ENCODE measurements around the gene HIP1.
"Not testable (repeated sequence)": the region's sequence is repeated elsewhere in the genome, so short reads cannot be mapped to it uniquely, and the experiment has no call there.

Gene HIP1

DNA sequence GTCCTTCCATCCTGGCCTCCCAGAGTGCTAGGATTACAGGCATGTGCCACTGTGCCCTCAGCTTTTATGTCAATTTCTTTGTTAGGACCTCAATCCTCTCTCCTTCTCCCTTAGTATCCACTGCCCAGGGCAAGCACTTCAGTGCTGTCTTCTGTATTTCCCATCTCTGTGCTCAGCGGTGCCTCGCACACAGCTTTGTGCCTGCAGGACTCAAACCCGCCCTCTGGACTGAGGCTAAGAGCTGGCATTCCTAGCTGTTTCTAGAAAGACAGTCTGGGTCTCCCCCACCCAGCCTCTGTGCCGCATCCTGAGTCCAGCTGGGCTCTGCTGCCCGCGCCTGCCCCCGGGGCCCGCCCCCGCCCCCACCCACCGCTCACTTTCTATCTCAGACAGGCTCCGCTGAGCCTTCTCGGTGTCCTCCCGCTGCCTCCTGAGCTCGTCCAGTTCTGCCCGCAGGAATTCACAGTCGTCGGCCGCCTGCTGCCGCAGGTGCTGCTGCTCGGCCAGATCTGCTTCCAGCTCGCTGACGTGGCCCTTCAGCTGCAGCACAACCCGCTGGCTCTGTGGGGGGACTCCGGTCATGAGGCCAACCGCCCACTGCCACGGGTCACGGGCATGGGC lies 179.3 kb downstream of the HIP1 start:
- Histone ChIP-seq H3K79me2 (ENCODE audit: insufficient read depth, low read length) (no peaks in the 10 kb centered on the region), H2AFZ (ENCODE audit: low read length) (no peak overlapping the region), H3K27me3 (ENCODE audit: insufficient read depth, low read length) (peaks cover 12% of the 10 kb centered on the region; the same call in 1 of the 2 replicates), H3K36me3 (ENCODE audit: insufficient read depth, low read length) (no peaks in the 10 kb centered on the region; the same call in 1 of the 2 replicates), H3K4me2 (ENCODE audit: low read length) (no peak overlapping the region), H3K9ac (ENCODE audit: low read length) (no peak overlapping the region), H3K4me1 (ENCODE audit: insufficient read depth, low read length, severe bottlenecking) (no peaks in the 10 kb centered on the region), H3K4me3 (ENCODE audit: low read depth, low read length, poor library complexity, severe bottlenecking) (no peak overlapping the region), H4K20me1 (ENCODE audit: insufficient read depth, low read length) (no peaks in the 10 kb centered on the region), H3K9me3 (ENCODE audit: low read length) (peaks cover 4% of the 10 kb centered on the region; the same call in 1 of the 2 replicates), H3K9me2 (ENCODE audit: low read depth, low read length) (no peaks in the 10 kb centered on the region), H3K27ac (ENCODE audit: low read depth, low read length, poor library complexity, severe bottlenecking) (no peak overlapping the region), H3F3A (ENCODE audit: insufficient read depth, low read length) (no peaks in the 10 kb centered on the region)
- TF ChIP-seq, protein P1, sequence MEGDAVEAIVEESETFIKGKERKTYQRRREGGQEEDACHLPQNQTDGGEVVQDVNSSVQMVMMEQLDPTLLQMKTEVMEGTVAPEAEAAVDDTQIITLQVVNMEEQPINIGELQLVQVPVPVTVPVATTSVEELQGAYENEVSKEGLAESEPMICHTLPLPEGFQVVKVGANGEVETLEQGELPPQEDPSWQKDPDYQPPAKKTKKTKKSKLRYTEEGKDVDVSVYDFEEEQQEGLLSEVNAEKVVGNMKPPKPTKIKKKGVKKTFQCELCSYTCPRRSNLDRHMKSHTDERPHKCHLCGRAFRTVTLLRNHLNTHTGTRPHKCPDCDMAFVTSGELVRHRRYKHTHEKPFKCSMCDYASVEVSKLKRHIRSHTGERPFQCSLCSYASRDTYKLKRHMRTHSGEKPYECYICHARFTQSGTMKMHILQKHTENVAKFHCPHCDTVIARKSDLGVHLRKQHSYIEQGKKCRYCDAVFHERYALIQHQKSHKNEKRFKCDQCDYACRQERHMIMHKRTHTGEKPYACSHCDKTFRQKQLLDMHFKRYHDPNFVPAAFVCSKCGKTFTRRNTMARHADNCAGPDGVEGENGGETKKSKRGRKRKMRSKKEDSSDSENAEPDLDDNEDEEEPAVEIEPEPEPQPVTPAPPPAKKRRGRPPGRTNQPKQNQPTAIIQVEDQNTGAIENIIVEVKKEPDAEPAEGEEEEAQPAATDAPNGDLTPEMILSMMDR (IDR thresholded peaks at IDR 0.05; ENCODE audit: low read length), result no peak
- TF ChIP-seq EZH2 (IDR thresholded peaks at IDR 0.05; ENCODE audit: borderline replicate concordance, low read length), result no peak

DNA sequence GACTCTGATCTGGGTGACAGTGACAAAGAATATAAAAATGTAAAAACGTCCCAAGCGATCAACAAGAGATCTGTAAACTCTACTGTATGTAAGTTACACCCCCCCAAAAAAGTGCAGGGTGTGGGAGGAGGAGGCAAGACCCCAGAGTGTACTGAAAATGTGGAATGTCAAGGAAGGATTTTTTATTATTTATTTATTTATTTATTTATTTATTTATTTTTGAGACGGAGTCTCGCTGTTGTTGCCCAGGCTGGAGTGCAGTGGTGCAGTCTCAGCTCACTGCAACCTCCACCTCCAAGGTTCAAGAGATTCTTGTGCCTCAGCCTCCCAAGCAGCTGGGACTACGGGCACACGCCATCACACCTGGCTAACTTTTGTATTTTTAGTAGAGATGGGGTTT lies 181.9 kb downstream of the HIP1 start:
- H3K27ac ChIP-seq (ENCODE audit: low read depth, low read length, poor library complexity, severe bottlenecking); H3K79me2 ChIP-seq (ENCODE audit: insufficient read depth, low read length); H3K9me3 ChIP-seq (ENCODE audit: low read length); H3K4me3 ChIP-seq (ENCODE audit: low read depth, low read length, poor library complexity, severe bottlenecking); H3K9ac ChIP-seq (ENCODE audit: low read length); H3K9me2 ChIP-seq (ENCODE audit: low read depth, low read length); H2AFZ ChIP-seq (ENCODE audit: low read length); H3K4me1 ChIP-seq (ENCODE audit: insufficient read depth, low read length, severe bottlenecking); H3K4me2 ChIP-seq (ENCODE audit: low read length); H3K27me3 ChIP-seq (ENCODE audit: insufficient read depth, low read length); H3K36me3 ChIP-seq (ENCODE audit: insufficient read depth, low read length); H4K20me1 ChIP-seq (ENCODE audit: insufficient read depth, low read length); H3F3A ChIP-seq (ENCODE audit: insufficient read depth, low read length): not testable (repeated sequence)

DNA sequence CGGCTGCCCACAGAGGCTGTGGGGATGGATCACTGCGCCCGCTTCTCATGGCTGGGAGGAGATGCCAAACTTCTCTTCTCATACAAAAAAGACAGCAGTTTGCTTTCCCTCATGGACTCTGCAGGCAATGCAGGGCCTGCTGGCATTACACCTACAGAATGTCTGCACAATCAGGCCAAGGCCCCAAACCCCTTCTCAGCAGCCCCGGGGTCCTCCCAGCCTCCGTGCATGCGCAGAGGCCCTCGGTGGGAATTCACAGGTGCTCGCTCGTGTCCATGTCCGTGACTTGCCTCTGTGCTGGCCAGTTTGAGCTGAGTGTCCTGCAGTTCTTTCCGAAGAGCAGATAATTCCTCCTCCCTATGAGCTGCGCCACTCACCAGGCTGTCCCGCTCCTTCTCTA lies 183.0 kb downstream of the HIP1 start:
- no peaks in the 10 kb centered on the region for H4K20me1 ChIP-seq (ENCODE audit: insufficient read depth, low read length)
- peaks cover 4% of the 10 kb centered on the region; the same call in 1 of the 2 replicates for H3K27me3 ChIP-seq (ENCODE audit: insufficient read depth, low read length)
- H2AFZ ChIP-seq (ENCODE audit: low read length), result no peak overlapping the region
- TF ChIP-seq EZH2 (IDR thresholded peaks at IDR 0.05; ENCODE audit: borderline replicate concordance, low read length), result no peak
- TF ChIP-seq, protein P1 (IDR thresholded peaks at IDR 0.05; ENCODE audit: low read length), result no peak
- H3K4me3 ChIP-seq (ENCODE audit: low read depth, low read length, poor library complexity, severe bottlenecking), result no peak overlapping the region
- no peak overlapping the region for H3K4me2 ChIP-seq (ENCODE audit: low read length)
- H3F3A ChIP-seq (ENCODE audit: insufficient read depth, low read length), result no peaks in the 10 kb centered on the region
- no peaks in the 10 kb centered on the region for H3K9me3 ChIP-seq (ENCODE audit: low read length)
- no peak overlapping the region for H3K9ac ChIP-seq (ENCODE audit: low read length)
- no peak overlapping the region for H3K27ac ChIP-seq (ENCODE audit: low read depth, low read length, poor library complexity, severe bottlenecking)
- H3K79me2 ChIP-seq (ENCODE audit: insufficient read depth, low read length), result no peaks in the 10 kb centered on the region
- no peaks in the 10 kb centered on the region for H3K4me1 ChIP-seq (ENCODE audit: insufficient read depth, low read length, severe bottlenecking)
- no peaks in the 10 kb centered on the region for H3K36me3 ChIP-seq (ENCODE audit: insufficient read depth, low read length)
- H3K9me2 ChIP-seq (ENCODE audit: low read depth, low read length), result no peaks in the 10 kb centered on the region
